WERI-Rb-1 (cell line): ENCODE data around the gene RBM33.

Source experiments
- DNase-seq: peaks from one replicate; pipeline ENCODE4 v3.0.0-alpha.2; 2020
- H3K27ac ChIP-seq: fragments of 250-450 bp; sonication (Bioruptor Pico); 2 replicates; pipeline ENCODE4 v1.5.1; 2020; ENCODE audit warnings: mild to moderate bottlenecking, moderate library complexity
- H3K27me3 ChIP-seq: fragments of 250-450 bp; sonication (Bioruptor Pico); 2 replicates; pipeline ENCODE4 v1.5.1; 2021; ENCODE audit warnings: mild to moderate bottlenecking, low read depth, moderate library complexity; ENCODE audit not compliant: insufficient read depth, severe bottlenecking
- H3K36me3 ChIP-seq: fragments of 250-450 bp; sonication (Bioruptor Pico); 2 replicates; pipeline ENCODE4 v1.5.1; 2020; ENCODE audit warnings: mild to moderate bottlenecking, moderate library complexity
- H3K4me3 ChIP-seq: 2 replicates; pipeline ENCODE4 v1.5.1; 2011; ENCODE audit warnings: low read depth, mild to moderate bottlenecking, control low read depth, low read length
- H3K9me3 ChIP-seq: fragments of 250-450 bp; sonication (Bioruptor Pico); 2 replicates; pipeline ENCODE4 v1.5.1; 2021; ENCODE audit warnings: mild to moderate bottlenecking, moderate library complexity; ENCODE audit not compliant: severe bottlenecking
- CTCF ChIP-seq: IDR thresholded peaks from 2 replicates; pipeline ENCODE4 v1.5.1; 2011; ENCODE audit warnings: low read depth, mild to moderate bottlenecking, control low read depth, inconsistent platforms, low read length

RBM33 gene

GRCh38 chr7:155766966-155767916 is 122.8 kb downstream of the RBM33 start:
- no peak for TF ChIP-seq CTCF
- H3K9me3 ChIP-seq, result no peaks in the 10 kb centered on the region
- no peak overlapping the region for H3K4me3 ChIP-seq
- no peaks in the 10 kb centered on the region for H3K27me3 ChIP-seq
- peaks cover 78% of the 10 kb centered on the region for H3K36me3 ChIP-seq
- no peak overlapping the region for H3K27ac ChIP-seq
- DNase-seq, result no peak

- H3K27me3 ChIP-seq, result no peaks in the 10 kb centered on the region
- H3K36me3 ChIP-seq, result peaks cover 72% of the 10 kb centered on the region
- H3K9me3 ChIP-seq, result no peaks in the 10 kb centered on the region
- TF ChIP-seq CTCF, result no peak
- no peak overlapping the region for H3K4me3 ChIP-seq
- DNase-seq, result no peak
- H3K27ac ChIP-seq, result no peak overlapping the region
Measured at GRCh38 chr7:155769701-155770100, 125.2 kb downstream of the RBM33 start.

- Histone ChIP-seq H3K9me3 (no peaks in the 10 kb centered on the region), H3K36me3 (peaks cover 73% of the 10 kb centered on the region), H3K27me3 (no peaks in the 10 kb centered on the region), H3K4me3 (no peak overlapping the region), H3K27ac (no peak overlapping the region)
- DNase-seq, result no peak
- no peak for TF ChIP-seq CTCF
Measured at GRCh38 chr7:155770241-155770640, 125.8 kb downstream of the RBM33 start.

- no peak overlapping the region for H3K4me3 ChIP-seq
- no peak overlapping the region for H3K27ac ChIP-seq
- peaks cover 79% of the 10 kb centered on the region for H3K36me3 ChIP-seq
- no peak for DNase-seq
- H3K9me3 ChIP-seq, result no peaks in the 10 kb centered on the region
- no peaks in the 10 kb centered on the region for H3K27me3 ChIP-seq
- TF ChIP-seq CTCF, result no peak
Measured at GRCh38 chr7:155773531-155773930, 129.1 kb downstream of the RBM33 start.

- H3K36me3 ChIP-seq, result peaks cover 68% of the 10 kb centered on the region
- TF ChIP-seq CTCF, result no peak
- H3K27ac ChIP-seq, result no peak overlapping the region
Measured at GRCh38 chr7:155774947-155775346, 130.5 kb downstream of the RBM33 start.

More at GRCh38 chr7:155774947-155775346, 130.5 kb downstream of the RBM33 start:
- H3K27me3 ChIP-seq, result no peaks in the 10 kb centered on the region
- H3K4me3 ChIP-seq, result no peak overlapping the region
- DNase-seq, result no peak
- no peaks in the 10 kb centered on the region for H3K9me3 ChIP-seq
